Measurements from ENCODE around the gene AFTPH.

AFTPH gene

DNA sequence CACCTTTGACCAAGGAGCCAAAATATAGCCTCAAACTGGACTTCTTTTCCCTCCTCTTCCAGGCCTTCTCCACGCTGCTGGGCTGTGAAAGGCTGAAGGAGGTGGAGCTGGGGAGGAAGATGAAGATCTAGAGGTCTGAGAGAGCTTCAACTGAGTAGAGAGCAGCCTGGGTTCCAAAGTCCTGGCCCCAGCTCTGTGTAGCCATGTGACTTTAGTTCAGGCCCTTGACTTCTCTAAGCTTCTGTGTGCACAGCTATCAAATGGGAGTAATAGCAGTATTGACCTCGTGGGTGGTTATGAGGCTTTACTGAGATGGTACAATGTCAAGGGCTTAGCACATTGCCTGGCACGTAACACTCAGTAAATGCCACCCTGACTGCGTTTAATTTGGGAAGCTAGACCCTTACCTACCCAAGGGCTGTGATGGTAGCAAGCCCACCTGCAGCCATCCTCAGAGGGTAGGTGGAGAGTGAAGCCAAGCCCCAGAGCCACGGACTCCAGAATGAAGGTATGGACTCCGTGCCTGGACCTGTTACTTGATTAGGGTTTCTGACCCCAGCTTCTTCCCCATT lies 91.2 kb downstream of the AFTPH start:
- DNase-seq = no peak

DNA sequence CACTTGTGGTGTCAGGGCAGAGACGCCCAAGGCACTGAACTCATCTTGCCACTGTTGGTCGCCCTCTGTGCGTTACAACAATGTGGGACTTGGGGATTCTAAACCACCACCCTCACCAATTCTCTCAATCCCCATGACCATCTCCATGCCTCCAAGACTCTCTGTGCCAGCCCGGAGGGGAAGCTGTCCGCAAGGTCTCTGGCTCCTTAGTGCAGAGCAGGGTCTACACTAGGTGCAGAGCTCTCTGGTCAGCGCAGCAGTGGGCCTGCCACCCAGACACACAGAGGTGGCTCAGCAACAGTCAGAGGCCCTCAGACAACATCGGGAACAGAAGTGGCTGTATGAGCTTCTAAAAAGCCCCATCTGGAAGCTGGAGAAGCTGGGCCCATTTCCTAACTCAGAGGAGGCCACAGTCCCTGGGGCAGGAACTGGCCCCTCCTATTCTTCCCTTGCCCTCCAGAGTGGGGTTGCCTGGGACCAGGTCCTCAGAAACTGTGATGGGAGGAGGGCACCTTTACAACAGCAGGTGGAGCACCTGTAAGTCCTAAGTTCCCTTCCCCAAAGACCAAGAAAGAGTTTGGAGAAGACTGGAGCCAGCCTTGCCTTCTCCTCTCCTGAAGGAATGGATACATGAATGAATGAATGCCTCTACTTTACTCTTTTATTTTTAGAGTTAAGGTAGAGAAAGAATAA lies 91.9 kb downstream of the AFTPH start:
- no peak for DNase-seq

DNA sequence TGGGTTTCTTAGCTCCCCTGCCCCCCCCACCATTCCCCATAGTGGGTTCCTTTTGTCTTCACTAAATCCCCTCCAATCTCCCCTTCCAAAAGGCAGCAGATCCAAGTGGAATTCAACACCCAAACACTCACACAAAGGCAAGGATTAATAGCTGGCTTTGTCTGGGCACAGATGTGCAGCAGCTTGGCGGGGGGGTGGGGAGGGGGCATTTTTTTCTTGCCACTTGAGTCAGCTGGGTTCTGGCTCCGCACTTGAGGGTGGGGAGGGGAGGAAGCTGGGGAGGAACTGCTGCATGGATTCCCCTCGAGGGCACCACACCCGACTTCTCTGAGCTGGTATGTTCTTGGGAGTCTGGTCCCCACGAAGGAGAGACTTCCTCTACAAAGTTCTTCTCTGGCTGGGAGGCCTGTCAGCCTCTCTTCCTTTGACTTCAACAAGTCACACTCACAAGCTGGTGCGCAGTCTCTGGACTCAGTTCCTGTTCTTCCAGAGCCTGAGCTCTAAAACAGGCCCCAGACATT lies 93.6 kb downstream of the AFTPH start:
- DNase-seq = no peak

DNA sequence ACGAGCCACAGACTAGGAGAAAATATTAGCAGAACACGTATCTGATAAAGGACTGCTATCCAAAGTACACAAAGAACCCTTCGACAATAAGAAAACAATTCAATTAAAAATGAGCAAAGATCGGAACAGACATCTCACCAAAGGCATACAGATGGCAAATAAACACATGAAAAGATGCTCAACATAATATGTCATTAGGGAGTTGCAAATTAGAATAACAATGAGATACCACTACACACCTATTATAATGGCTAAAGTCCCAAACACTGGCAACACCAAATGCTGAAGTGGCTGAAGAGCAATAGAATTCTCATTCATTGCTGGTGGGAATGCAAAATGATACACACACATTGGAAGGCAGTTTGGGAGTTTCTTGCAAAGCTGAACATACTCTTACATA lies 96.5 kb downstream of the AFTPH start:
- DNase-seq = no peak

DNA sequence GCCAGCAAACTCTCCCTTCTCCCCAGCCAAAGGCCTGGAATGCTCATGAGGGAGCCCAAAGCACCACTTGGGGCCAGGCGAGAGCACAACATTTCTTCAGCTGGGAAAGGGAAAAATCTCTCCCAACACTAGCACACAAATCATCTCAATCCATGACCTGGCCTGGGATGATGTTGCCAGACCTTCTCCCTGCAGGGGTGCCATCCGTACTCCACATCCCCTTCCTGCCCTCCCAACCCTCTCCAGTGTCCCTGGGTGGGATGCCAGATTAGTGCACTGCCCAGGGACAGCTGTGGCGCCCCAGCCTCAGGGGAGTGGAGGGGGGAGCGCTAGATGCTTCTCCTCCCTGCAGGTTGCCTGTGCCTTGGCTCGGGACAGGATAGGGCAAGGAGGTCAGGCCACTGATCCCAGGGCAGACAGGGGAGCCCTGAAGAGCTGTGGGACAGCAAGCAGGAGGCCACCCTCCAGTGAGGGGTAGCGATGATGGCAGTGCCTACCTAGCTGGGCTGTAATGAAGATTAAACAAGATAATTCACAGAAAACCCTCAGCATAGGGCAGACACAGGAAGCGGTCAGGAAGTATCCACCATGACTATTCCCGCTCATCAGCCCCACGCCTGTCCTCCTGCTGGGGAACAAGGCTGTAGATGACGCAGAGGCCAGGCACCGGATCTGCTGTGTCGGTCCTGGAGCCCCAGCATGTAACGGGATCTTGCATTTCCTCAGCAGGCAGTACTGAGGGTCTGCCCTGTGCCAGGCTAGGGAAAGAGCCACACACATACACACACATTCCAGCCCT lies 98.5 kb downstream of the AFTPH start:
- no peak for DNase-seq

DNA sequence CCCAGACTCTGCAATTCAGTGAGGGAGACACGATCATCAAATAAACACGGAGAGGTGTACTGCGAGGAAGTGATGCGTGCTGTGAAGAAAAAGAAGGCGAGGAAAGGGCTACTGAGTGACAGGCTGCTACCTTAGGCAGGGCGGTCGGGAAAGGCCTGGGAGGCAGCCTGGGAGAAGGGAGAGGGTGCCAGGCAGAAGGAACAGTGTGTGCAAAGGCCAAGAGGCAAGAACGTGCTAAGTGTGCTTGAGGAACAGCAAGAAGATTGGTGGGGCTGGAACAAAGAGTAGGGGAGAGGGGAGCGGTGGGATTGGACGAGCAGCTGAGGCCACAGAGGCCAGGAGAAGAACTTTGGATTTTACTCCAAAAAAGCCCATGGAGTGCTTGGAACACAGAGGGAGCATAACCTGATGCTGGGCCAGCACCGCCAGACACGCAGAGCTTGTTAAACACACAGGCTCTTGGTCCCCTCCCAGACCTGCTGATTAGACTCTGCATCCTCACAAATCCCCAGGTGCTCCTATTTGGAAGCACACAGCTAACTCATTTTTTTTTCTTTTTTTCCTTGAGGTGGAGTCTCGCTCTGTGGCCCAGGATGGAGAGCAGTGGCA lies 99.2 kb downstream of the AFTPH start:
- no peak for DNase-seq

DNA sequence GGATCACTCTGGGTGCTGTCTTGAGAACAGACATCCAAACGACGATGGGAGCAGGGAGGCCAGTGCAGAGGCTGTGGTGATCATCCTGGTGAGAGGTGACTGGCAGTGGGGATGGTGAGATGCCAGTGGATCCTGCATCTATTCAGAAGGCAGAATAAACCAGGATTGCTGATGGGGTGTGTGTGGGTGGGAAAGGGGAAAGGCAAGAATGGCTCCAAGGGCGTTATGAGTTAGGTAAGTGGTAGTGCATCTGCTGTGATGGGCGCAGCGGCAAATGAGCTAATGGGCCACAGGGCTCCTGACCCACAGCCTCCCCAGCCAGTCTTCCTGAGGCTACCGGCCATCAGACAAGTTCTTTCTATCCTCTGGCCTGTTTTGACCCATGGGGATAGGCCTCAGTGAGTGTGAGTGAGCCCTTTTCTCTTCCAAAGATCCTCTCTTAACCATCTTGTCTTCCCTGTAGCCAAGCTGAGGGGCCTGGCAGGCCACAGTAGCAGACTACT lies 100.0 kb downstream of the AFTPH start:
- no peak for DNase-seq

DNA sequence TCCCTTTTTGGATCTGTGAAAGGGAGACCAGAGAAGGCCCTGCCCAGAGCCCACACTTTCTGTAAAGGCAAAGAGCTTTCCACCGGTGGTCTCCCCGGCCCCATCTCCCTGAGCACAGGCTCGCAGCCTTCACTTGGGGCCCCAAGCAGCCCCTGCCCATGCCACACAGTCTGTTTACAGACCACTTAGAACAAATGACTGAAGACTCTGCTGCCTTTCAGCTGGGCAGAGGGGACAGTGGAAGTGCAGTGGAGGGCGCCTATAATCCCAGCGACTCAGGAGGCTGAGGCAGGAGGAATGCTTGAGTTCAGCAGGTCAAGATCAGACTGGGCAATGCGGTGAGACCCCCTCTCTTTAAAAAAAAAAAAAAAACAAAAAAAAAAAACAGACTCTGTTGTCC lies 100.7 kb downstream of the AFTPH start:
- no peak for DNase-seq

DNA sequence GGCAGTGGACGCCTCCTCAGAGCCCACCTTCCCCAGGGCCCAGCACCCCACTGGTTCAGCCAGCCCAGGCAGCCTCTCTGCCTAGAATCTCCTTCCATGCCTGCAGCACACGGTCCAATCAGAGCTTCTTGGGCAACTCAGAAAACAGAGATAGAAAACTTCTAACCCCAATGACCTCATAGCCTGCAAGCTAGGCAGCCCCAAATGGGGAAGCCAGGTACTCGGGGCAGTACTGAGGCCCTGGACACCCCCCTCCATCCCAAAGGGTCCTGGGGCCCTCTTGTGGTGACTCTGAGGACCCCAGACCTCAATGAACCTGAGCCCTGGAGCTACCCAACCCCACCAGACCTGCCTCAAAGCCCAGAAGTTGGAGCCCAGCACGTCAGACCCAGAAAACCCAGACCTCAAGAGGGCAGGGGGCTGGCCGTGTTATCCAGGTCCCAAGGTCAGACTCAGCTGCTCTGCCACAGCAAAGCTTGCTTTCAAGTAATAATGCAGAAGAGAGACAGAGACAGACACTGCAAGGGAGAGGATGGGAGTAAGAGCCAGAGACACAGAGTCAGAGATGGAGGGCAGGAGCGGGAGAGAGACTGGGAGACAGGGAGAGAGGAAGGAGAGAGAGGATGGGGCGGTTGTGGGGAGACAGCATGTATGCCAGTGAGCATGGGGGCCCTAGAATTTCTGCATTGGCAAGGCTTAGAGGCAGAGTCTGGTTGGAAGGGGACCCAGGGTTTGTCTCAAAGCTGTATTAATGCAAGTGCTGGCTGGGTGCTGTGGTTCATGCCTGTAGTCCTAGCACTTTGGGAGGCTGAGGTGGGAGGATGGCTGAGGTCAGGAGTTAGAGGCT lies 101.4 kb downstream of the AFTPH start:
- DNase-seq = no peak

DNA sequence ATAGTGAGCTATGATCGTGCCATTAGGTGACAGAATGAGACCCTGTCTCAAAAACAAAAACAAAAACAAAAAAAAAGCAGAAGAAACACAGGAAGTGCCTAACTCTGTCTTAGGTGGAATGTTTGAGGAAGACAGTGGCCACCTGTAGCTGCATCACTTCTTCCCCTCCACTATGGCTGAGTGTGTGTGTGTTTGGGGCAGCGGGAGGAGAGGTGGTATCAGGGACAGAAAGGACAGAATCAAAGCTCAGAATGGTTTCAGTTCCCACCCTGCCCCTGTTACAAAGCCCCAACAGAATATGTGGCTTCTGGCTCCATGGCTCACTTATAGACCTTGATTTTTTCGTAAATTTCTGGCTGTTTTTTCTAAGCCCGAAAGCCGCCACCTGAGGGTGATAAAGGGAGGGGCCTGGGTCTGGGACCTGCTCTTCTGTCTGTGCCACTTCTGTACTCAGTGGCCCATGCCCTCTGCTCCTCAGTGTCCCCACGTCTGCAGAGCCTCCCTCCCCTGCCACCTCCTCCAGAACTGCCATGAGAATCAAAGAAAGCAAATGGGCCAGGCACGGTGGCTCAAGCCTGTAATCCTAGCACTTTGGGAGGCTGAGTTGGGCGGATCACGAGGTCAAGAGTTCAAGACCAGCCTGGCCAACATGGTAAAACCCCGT lies 102.2 kb downstream of the AFTPH start:
- DNase-seq = no peak

DNA sequence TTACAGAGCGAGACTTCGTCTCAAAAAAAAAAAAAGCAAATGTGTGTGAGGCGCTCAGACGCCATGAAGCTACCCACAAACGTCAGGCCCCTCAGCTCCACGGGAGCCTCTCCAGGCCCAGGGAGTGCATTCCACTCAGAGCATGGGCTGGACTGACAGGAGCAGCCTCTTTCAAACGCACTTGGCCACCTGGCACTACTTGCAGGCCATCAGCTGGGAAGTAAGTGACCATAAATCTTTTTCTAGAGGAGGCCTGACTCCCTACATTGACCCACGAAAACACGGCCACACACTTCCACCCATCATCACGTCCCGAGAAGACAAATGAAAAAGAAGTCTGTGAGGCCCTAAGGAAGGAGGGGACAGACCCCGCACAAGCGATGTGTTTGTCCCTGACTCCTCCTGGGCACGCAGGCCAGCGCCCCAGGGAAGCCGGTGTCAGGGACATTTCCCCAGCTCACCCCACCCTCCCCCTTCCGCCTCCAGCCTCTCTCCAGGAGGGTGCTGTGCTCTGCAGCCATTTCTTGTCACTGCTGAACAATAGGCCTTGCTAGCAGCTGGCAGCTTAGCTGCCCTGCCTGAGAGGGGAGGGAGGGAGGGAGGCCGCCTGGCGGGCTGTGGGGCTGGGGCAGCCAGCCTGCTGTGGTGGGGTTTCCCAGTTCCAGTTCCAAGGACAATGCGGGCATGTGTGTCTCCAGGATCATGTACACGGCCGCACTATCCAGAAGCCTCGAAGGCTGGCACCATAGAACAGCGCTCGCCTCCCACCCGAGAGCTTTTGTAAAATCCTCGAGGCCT lies 103.0 kb downstream of the AFTPH start:
- peak; percentile 30 for DNase-seq

DNA sequence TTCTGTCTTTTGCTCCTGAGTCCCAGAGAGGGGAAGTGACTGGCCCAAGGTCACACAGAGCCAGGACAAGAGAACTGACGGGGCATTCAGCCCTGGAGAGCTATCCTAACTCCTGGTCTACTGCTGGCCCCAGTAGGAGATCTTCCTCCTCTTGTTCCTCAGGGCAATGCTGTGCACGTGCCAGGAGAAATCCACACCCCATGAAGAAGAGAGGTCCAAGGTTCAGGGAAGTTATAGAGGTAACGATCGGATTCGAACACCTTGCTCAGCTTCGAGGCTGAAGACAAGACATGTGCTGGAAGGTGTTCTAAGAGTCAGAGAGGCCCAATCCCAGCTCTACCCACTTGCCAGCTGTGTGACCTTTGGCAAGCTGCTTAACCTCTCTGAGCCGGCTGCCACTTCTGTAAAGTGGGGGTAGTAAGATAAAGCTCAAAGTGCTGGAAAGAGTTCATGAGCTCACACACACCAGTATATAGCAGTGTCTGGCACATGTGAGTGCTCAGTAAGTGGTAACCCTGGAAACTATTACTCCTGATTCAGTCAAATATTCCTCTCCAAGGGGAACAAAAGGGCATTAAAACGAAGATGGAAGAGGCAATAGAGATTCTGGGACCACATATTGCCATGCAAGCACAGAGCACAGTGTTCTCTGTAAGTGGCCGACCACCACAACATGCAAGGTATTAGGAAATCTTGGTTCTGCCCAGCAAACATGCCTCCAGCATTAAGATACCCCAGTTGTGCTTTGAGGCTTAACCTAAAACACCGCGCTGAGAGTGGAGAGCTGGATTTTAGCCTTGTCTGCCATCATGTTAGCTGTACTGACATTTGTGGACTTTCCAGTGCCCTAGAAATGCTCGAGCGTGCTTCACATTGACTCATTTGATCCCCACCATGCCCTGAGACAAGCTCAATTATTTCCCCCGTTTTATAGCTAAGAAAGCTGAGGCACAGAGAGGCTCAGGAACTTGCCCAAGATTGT lies 104.0 kb downstream of the AFTPH start:
- DNase-seq = no peak

DNA sequence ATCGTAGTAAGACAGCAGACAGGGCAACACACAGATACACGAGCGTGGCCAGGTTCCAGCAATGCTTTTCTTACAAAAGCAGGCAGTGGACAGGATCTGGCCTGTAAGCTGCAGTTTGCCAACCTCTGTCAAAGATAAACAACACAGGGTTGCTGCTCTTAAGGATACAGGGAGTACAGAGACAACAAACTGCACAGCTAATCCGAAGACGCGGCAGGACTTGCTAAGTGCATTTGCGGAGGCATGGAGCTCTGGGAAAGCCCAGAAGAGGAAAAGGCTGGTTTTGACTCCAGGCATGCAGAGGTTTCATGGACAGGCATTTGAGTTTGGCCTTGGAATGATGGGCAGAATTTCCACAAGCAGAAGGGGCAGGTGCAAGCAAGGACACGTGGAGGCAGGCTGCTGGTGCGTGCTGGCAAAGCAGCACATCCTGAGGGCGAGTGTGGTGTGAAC lies 105.2 kb downstream of the AFTPH start:
- no peak for DNase-seq

DNA sequence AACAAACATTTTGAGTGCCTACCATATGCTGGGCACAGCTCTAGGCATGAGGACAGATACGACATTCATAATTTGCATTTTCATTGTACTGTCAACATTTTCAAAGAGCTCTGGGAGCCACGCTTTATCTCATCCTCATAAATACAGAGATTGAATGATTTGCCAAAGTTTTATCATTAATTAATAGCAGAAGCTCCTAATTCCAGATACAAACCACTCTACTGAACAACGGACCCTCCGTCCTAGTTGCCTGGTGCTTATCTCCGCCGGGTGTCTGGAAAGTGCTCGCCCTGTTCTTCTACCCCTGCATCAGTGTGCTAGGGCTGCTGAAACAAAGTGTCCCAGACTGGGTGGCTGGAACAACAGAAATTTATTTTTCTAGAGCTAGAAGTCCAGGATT lies 105.7 kb downstream of the AFTPH start:
- DNase-seq = no peak

DNA sequence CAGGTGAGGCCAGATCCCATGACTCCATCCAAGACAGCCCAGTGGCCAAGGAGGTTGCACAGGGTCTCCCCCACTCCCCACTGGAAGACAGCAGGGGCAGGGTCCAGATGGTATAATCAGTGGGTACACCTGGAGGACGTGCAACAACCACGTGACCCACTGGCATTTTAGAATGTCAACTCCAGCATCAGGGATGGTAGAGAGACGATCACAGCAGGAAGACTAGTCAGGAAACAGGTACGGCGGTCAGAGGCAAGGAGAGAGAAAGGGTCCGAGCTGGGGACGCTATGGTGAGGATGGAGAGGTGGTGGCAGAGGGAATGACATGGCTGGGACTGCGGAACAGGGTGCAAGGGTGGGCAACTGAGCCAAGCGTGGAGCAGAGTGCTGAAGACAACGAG lies 106.6 kb downstream of the AFTPH start:
- DNase-seq = no peak

DNA sequence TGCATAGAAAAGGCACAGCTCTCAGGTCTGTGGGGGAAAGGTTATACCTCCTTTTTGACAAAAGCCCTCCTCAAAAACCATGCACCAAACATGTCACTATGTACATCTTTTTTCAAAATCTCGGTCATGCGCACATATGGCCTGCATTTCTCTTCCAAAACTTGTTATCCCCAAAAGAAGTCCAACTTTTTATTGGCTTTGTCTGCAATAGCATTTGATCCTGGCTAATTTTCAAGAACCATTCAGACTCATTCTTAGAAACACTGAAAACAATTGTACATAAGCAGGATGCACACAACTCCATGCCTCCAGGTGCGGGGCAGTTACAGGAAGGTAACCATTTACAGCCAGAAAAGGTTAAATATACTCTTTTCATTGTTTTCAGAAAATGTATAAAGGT lies 107.6 kb downstream of the AFTPH start:
- DNase-seq = no peak

DNA sequence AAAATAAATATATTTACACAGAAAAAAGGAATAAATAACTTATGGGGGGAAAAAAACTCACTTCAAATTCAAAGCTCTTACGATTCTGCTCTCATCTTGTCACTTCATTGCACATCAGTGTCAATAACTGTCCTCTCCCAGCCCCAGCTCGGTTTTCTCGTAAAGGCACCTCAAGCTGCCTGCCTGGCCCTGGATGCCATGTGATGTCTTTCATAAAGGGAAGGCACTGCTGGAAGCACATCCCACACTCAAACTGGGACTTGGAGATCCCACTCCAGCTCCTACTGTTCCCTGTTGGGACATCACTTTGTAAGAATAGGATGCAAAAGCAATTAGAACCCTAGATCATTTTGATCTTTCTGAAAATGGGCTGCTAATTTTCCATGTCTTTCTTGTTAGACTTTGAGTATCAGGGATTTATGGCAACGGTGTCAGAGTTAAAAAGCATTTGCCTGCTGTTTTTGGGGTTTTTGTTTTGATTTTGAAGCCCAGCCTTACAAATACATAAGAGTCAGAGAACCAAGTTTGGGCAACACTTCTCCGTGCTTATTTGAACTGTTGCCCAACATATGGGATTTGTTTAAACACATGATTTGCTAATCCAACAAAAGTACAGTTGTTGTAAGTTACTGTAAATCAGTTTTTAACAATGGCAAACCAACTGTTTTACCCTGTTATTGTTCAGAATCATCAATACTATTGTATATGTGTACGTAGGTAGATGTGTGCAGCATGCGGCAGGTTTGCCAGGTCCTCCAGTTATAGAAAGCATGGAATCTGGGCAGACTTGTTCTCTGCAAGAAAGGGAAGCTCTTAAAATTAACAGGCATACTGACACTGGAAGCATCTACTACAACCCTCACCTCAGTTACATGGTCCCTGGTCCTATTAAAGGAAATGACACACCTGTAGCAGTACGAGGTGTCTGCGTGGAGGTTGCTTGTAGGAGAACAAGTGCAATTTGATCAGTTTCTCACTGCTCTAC lies 109.0 kb downstream of the AFTPH start:
- no peak for DNase-seq

Measured in NCI-H1436 (cell line).